ENCODE results near the gene NCF4. TPM values are rescaled to one million over a fixed set of nuclear protein-coding genes. Genes with fewer than 3 reads are reported as not detected.

Gene NCF4
- total RNA-seq, 1 donor from 2014 or later: 13.7 TPM

DNA sequence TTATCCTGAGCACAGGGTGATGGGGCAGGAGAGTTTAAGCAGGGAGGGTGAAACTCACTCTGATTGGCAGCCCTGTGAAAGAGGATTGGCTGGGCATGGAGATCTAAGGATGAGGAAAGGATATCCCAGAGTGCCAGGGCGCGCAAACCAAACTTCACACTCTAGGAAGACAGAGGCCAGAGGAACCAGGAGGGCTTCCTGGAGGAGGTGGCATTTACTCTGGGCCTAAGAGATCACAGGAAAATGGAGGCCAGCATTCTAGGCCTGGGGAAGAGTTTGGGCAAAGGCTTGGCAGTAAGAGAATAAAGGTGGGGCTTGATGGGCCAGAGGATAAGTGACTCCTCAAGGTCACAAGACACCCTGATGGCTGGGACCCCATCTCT is 377 bp upstream of the NCF4 start:
- intact Hi-C loops (cut with DNase I): no loop called here
- no peak overlapping the region for H3K4me3 ChIP-seq
- no peaks in the 10 kb centered on the region for H3K27me3 ChIP-seq
- peaks cover 0 to 4% of the 10 kb centered on the region in 2 donors for H3K4me1 ChIP-seq
- TF ChIP-seq, protein P1, sequence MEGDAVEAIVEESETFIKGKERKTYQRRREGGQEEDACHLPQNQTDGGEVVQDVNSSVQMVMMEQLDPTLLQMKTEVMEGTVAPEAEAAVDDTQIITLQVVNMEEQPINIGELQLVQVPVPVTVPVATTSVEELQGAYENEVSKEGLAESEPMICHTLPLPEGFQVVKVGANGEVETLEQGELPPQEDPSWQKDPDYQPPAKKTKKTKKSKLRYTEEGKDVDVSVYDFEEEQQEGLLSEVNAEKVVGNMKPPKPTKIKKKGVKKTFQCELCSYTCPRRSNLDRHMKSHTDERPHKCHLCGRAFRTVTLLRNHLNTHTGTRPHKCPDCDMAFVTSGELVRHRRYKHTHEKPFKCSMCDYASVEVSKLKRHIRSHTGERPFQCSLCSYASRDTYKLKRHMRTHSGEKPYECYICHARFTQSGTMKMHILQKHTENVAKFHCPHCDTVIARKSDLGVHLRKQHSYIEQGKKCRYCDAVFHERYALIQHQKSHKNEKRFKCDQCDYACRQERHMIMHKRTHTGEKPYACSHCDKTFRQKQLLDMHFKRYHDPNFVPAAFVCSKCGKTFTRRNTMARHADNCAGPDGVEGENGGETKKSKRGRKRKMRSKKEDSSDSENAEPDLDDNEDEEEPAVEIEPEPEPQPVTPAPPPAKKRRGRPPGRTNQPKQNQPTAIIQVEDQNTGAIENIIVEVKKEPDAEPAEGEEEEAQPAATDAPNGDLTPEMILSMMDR (IDR thresholded peaks at IDR 0.05): no peak
- H3K36me3 ChIP-seq: no peaks in the 10 kb centered on the region
- no peak for DNase-seq (ENCODE audit: low spot score in 2 of 2)
- H3K27ac ChIP-seq: no peak overlapping the region
- no peaks in the 10 kb centered on the region for H3K9me3 ChIP-seq

DNA sequence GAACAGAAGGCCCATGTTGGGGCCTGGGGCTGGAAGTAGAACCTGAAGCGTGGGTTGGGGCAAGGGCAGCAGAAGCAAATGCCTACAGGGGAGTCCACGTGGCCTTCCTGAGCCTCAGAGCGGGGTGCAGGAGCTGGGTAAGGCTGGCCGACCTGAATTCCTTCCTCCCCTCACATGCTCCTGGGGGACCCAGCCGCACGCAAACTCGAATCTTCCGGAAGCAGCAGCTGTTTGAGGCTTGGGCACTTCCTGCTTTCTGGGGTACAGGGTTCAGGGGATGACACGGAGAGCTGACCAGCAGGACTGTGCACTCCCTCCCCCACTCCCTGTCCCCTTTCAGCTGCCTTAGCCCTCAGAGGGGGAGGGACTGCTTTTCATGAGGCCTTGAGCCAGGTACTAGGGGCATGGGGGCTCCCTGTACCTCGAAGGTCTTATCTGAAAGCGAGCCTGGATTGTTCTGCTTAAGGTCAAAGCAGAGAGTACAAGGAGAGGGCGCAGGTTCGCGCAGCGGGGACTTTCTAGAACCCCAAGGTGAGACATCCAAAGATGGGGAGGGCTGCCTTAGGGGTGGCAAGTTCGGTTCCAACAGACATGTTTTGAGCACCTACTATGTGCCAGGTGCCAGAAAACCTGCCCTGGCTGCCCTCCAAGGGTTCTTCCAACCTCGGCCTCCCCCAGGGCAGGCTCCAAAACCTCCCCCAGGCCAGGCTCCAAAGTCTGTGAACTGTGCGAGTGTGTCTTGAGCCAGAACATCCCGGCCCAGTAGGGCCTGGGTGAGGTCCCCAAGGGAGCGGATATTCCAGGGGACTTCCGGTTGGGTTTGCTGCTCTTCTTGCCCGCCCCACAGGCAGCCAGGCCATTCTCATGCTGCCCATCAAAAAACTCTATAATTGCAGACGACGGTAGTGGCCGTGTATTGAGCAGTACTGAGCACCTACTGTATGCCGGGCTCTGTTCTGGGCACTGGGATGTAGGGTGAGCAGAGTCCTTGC is 1.7 kb downstream of the NCF4 start:
- DNase-seq (ENCODE audit: low spot score in 2 of 2): peak in 1 of 2 donors; percentile 76
- Histone ChIP-seq H3K27ac (peak overlapping the region; percentile 41 to 56), H3K36me3 (no peaks in the 10 kb centered on the region), H3K9me3 (no peaks in the 10 kb centered on the region), H3K4me1 (no peaks in the 10 kb centered on the region), H3K4me3 (no peak overlapping the region), H3K27me3 (no peaks in the 10 kb centered on the region)
- TF ChIP-seq, protein P1 (IDR thresholded peaks at IDR 0.05): no peak
- intact Hi-C loops (cut with DNase I): no loop called here

DNA sequence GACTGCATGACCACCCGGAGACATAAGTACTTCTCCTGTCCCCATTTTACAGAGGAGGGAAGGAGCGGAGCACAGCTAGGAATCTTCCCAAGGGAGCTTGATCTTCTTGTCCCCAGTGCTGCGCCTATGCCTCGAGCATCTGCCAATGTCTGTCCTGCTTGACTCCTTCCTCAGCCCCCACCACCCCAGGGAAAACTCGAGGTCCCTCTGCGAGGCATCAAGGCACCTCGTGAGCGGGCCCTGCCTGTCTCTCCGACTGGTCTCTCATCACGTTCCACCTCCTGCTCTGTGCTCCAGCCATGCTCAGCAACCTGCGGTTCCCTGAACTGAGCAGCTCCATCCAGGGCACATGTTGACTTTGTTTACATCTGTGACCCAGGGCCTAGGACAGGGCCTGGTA is 2.5 kb downstream of the NCF4 start:
- TF ChIP-seq, protein P1 (IDR thresholded peaks at IDR 0.05): no peak
- Histone ChIP-seq H3K27me3 (no peaks in the 10 kb centered on the region), H3K27ac (no peak overlapping the region), H3K36me3 (no peaks in the 10 kb centered on the region), H3K4me3 (no peak overlapping the region), H3K9me3 (no peaks in the 10 kb centered on the region), H3K4me1 (no peaks in the 10 kb centered on the region)
- no peak for DNase-seq (ENCODE audit: low spot score in 2 of 2)
- intact Hi-C loops (cut with DNase I): no loop called here

DNA sequence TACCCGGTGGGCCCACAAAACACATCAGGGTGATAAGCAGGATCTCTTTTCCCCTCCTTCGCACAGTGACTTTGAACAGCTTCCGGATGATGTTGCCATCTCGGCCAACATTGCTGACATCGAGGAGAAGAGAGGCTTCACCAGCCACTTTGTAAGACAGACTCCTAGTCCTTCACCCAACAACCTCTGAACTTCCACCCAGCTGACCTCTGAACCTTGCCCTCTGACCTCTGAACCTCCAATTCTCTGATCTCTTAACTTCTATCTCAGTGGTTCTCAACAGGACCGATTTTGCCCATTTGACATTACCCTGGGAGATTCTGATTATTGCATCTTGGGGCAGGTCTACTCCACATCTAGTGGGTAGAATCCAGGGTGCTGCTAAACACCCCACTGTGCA is 3.2 kb downstream of the NCF4 start:
- Histone ChIP-seq H3K27me3 (no peaks in the 10 kb centered on the region), H3K36me3 (no peaks in the 10 kb centered on the region), H3K4me1 (no peaks in the 10 kb centered on the region), H3K27ac (no peak overlapping the region), H3K4me3 (no peak overlapping the region), H3K9me3 (no peaks in the 10 kb centered on the region)
- no peak for DNase-seq (ENCODE audit: low spot score in 2 of 2)
- TF ChIP-seq, protein P1 (IDR thresholded peaks at IDR 0.05): no peak
- intact Hi-C loops (cut with DNase I): no loop called here

DNA sequence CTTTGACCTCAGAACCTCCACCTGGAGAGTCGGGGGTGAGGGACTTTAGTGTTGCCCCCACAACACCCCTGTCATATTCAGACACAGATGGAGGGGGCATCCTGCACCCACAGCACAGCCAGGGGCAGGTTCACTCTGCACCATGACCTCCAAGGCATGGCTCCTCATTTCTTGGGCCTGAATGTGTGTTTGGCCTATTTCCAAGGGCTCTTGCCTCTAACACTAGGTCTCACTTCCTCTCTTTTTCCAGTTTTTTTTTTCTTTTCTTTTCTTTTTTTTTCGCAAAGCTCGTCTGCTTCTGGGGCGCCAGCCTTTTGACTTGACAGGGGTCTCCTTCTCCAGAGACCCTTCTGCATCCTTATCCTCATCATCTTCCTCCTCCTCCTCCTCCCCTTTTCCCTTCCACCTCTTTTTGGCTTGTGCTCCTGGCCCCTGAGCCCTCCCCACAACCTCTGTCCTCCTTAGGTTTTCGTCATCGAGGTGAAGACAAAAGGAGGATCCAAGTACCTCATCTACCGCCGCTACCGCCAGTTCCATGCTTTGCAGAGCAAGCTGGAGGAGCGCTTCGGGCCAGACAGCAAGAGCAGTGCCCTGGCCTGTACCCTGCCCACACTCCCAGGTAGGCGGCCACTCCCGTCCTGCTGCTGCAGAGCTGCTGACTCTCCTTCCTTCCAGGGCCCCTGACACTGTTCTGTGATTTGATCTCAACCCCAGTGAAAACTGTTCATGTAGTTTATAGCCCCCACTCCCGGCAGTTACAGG is 3.8 kb downstream of the NCF4 start:
- H3K27me3 ChIP-seq: no peaks in the 10 kb centered on the region
- no peak overlapping the region for H3K4me3 ChIP-seq
- no peaks in the 10 kb centered on the region for H3K4me1 ChIP-seq
- TF ChIP-seq, protein P1 (IDR thresholded peaks at IDR 0.05): no peak
- no peak overlapping the region for H3K27ac ChIP-seq
- intact Hi-C loops (cut with DNase I): no loop called here
- no peaks in the 10 kb centered on the region for H3K36me3 ChIP-seq
- DNase-seq (ENCODE audit: low spot score in 2 of 2): no peak
- no peaks in the 10 kb centered on the region for H3K9me3 ChIP-seq

Data from ascending aorta (tissue), 2 donors.